Panc1 (cell line): ENCODE data around the gene CHST8.

Experiments
- POLR2AphosphoS5 ChIP-seq: IDR thresholded peaks from 2 replicates; pipeline ENCODE4 v1.6.1; 2012; ENCODE audit warnings: mild to moderate bottlenecking, low read depth, low read length, moderate library complexity
- SIN3A ChIP-seq: IDR thresholded peaks from 2 replicates; pipeline ENCODE4 v1.6.1; 2012; ENCODE audit warnings: low read depth, mild to moderate bottlenecking, low read length, moderate library complexity, borderline replicate concordance; ENCODE audit not compliant: insufficient read depth
- TCF7L2 ChIP-seq: IDR thresholded peaks from 2 replicates; pipeline ENCODE4 v1.6.1; 2011; ENCODE audit warnings: mild to moderate bottlenecking, low read depth, low read length, inconsistent platforms
- TF ChIP-seq, protein P1 (sequence below): fragments of 450-650 bp; IDR thresholded peaks from 2 replicates; pipeline ENCODE4 v1.5.1; 2017; ENCODE audit warnings: mild to moderate bottlenecking
- TF ChIP-seq, protein P2 (sequence below), 2 experiments: IDR thresholded peaks; 2 replicates each; pipeline ENCODE4 v1.6.1; 2011 to 2012; ENCODE audit warnings: low read depth in 2 of 2, control low read depth in 1 of 2, low read length in 1 of 2, mild to moderate bottlenecking in 1 of 2, moderate library complexity in 1 of 2; ENCODE audit not compliant: insufficient read depth in 1 of 2

DNA sequence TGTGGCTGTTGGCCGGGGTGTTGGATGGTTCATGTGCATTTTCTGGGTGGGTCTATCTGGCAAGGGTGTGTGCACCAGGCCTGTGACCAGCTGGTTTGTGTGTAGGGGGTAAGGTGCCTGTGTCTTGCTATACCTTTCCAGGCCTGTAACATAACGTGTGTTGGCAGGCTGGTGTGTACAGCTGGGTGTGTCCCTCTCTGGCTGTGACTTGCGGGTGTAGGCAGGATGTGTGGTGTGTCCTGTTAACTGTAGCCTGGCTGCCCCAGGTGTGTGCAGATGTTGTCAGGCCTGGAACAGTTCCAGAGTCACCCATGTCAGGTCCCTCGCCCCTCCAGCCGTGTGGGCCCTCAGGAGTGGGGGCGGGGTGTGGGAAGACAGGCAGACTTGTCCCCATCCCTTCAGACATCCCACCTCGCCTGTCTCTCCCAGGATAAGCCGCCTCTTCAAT lies 184.7 kb downstream of the CHST8 start:
- TF ChIP-seq, protein P1, sequence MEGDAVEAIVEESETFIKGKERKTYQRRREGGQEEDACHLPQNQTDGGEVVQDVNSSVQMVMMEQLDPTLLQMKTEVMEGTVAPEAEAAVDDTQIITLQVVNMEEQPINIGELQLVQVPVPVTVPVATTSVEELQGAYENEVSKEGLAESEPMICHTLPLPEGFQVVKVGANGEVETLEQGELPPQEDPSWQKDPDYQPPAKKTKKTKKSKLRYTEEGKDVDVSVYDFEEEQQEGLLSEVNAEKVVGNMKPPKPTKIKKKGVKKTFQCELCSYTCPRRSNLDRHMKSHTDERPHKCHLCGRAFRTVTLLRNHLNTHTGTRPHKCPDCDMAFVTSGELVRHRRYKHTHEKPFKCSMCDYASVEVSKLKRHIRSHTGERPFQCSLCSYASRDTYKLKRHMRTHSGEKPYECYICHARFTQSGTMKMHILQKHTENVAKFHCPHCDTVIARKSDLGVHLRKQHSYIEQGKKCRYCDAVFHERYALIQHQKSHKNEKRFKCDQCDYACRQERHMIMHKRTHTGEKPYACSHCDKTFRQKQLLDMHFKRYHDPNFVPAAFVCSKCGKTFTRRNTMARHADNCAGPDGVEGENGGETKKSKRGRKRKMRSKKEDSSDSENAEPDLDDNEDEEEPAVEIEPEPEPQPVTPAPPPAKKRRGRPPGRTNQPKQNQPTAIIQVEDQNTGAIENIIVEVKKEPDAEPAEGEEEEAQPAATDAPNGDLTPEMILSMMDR, result no peak
- TF ChIP-seq POLR2AphosphoS5 (no peak), SIN3A (no peak), TCF7L2 (no peak)
- TF ChIP-seq, protein P2, sequence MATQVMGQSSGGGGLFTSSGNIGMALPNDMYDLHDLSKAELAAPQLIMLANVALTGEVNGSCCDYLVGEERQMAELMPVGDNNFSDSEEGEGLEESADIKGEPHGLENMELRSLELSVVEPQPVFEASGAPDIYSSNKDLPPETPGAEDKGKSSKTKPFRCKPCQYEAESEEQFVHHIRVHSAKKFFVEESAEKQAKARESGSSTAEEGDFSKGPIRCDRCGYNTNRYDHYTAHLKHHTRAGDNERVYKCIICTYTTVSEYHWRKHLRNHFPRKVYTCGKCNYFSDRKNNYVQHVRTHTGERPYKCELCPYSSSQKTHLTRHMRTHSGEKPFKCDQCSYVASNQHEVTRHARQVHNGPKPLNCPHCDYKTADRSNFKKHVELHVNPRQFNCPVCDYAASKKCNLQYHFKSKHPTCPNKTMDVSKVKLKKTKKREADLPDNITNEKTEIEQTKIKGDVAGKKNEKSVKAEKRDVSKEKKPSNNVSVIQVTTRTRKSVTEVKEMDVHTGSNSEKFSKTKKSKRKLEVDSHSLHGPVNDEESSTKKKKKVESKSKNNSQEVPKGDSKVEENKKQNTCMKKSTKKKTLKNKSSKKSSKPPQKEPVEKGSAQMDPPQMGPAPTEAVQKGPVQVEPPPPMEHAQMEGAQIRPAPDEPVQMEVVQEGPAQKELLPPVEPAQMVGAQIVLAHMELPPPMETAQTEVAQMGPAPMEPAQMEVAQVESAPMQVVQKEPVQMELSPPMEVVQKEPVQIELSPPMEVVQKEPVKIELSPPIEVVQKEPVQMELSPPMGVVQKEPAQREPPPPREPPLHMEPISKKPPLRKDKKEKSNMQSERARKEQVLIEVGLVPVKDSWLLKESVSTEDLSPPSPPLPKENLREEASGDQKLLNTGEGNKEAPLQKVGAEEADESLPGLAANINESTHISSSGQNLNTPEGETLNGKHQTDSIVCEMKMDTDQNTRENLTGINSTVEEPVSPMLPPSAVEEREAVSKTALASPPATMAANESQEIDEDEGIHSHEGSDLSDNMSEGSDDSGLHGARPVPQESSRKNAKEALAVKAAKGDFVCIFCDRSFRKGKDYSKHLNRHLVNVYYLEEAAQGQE (IDR thresholded peaks at IDR 0.05; ENCODE audit: insufficient read depth in 1 of 2, low read depth in 2 of 2, low read length in 1 of 2), result no peak
